ENCODE data around the gene SVIL. TPM values are rescaled to one million over a fixed set of nuclear protein-coding genes. Genes with fewer than 3 reads are reported as not detected.
"Not testable (repeated sequence)": the region's sequence is repeated elsewhere in the genome, so short reads cannot be mapped to it uniquely, and the experiment has no call there.

Gene SVIL
- polyA plus RNA-seq, 1 experiment = 47.9 TPM

- no peak overlapping the region for H3K27ac ChIP-seq (ENCODE audit: low read depth, low read length)
- no peak overlapping the region for H3K4me3 ChIP-seq (ENCODE audit: low read depth, low read length)
- DNase-seq (ENCODE audit: low read depth, low spot score) = no peak
- no peaks in the 10 kb centered on the region for H3K9me3 ChIP-seq (ENCODE audit: control insufficient read depth, insufficient read depth, low read length)
- ChIA-PET POLR2A (no interaction called here), CTCF (no interaction called here)
- no peak for TF ChIP-seq CTCF (IDR thresholded peaks at IDR 0.05; ENCODE audit: low read depth, low read length)
- H3K27me3 ChIP-seq (ENCODE audit: control insufficient read depth, insufficient read depth, low read length) = no peaks in the 10 kb centered on the region
These were observed 49.2 kb downstream of the SVIL start for GRCh38 chr10:29585488-29585976.

GRCh38 chr10:29584436-29584835, 50.3 kb downstream of the SVIL start:
- Histone ChIP-seq H3K4me3 (ENCODE audit: low read depth, low read length) (no peak overlapping the region), H3K27ac (ENCODE audit: low read depth, low read length) (no peak overlapping the region), H3K27me3 (ENCODE audit: control insufficient read depth, insufficient read depth, low read length) (no peaks in the 10 kb centered on the region), H3K9me3 (ENCODE audit: control insufficient read depth, insufficient read depth, low read length) (no peaks in the 10 kb centered on the region)
- ChIA-PET POLR2A (no interaction called here), CTCF (no interaction called here)
- no peak for TF ChIP-seq CTCF (IDR thresholded peaks at IDR 0.05; ENCODE audit: low read depth, low read length)
- no peak for DNase-seq (ENCODE audit: low read depth, low spot score)

- POLR2A ChIA-PET = no interaction called here
- peak overlapping the region; percentile 80 for H3K27ac ChIP-seq (ENCODE audit: low read depth, low read length)
- H3K27me3 ChIP-seq (ENCODE audit: control insufficient read depth, insufficient read depth, low read length) = no peaks in the 10 kb centered on the region
- CTCF ChIA-PET = interaction anchor here (1.0 to 1.4 kb wide), 2 partner anchors 8 to 70 kb away, joined by 3 read pairs; no protein-coding TSS in a partner anchor
- H3K4me3 ChIP-seq (ENCODE audit: low read depth, low read length) = no peak overlapping the region
- H3K9me3 ChIP-seq (ENCODE audit: control insufficient read depth, insufficient read depth, low read length) = no peaks in the 10 kb centered on the region
- no peak for DNase-seq (ENCODE audit: low read depth, low spot score)
- TF ChIP-seq CTCF (IDR thresholded peaks at IDR 0.05; ENCODE audit: low read depth, low read length) = no peak
These were observed 51.1 kb downstream of the SVIL start for GRCh38 chr10:29583674-29584073.

GRCh38 chr10:29582769-29583168, 52.0 kb downstream of the SVIL start:
- CTCF ChIA-PET = interaction anchor here (1.0 to 1.4 kb wide), 2 partner anchors 9 to 69 kb away, joined by 3 read pairs; no protein-coding TSS in a partner anchor
- H3K27me3 ChIP-seq (ENCODE audit: control insufficient read depth, insufficient read depth, low read length); H3K4me3 ChIP-seq (ENCODE audit: low read depth, low read length); H3K9me3 ChIP-seq (ENCODE audit: control insufficient read depth, insufficient read depth, low read length); POLR2A ChIA-PET: not testable (repeated sequence)
- peak; percentile 26 for DNase-seq (ENCODE audit: low read depth, low spot score)
- peak overlapping the region; percentile 42 for H3K27ac ChIP-seq (ENCODE audit: low read depth, low read length)

GRCh38 chr10:29579455-29579970, 55.3 kb downstream of the SVIL start:
- POLR2A ChIA-PET = no interaction called here
- Histone ChIP-seq H3K27ac (ENCODE audit: low read depth, low read length) (no peak overlapping the region), H3K9me3 (ENCODE audit: control insufficient read depth, insufficient read depth, low read length) (no peaks in the 10 kb centered on the region), H3K4me3 (ENCODE audit: low read depth, low read length) (no peak overlapping the region), H3K27me3 (ENCODE audit: control insufficient read depth, insufficient read depth, low read length) (no peaks in the 10 kb centered on the region)
- CTCF ChIA-PET = interaction anchor here (0.7 kb wide), 1 partner anchor 12 kb away, joined by 3 read pairs; no protein-coding TSS in a partner anchor
- DNase-seq (ENCODE audit: low read depth, low spot score) = no peak
- TF ChIP-seq CTCF (IDR thresholded peaks at IDR 0.05; ENCODE audit: low read depth, low read length) = no peak

Measured in AG04450 (cell line).